HCT116 (cell line): ENCODE measurements around the gene UBTD1. TPM values are rescaled to one million over a fixed set of nuclear protein-coding genes. Genes with fewer than 3 reads are reported as not detected.

Source experiments
- ATAC-seq: fragments of 200-7000 bp; cut with Tn5 transposase; 2 replicates; pipeline ENCODE4 v1.9.1; 2020; ENCODE audit warnings: mild to moderate bottlenecking, moderate library complexity
- BruUV-seq: library from RNA; stranded (reverse); fragments of 400-500 nt; replicated peaks from 2 replicates; lab custom pipeline; 2021; lab: Mats Ljungman, UMichigan
- CTCF ChIA-PET: fragments of 300-600 bp; sonication (Branson Sonifier 250); formaldehyde crosslinking; loops from one replicate; lab custom pipeline; 2021; ENCODE audit warnings: antibody characterized with exemption; lab: Charles Lee
- POLR2A ChIA-PET: fragments of 300-600, 350-600 bp; sonication (Branson Sonifier 250); formaldehyde crosslinking; loops from one replicate; lab custom pipeline; 2021; ENCODE audit warnings: antibody characterized with exemption; lab: Charles Lee
- RAD21 ChIA-PET, 2 experiments: fragments of 300-600 bp; sonication (Branson Sonifier 250); formaldehyde crosslinking; loops; one replicate each; lab custom pipeline; 2023; ENCODE audit warnings: low total read pairs in 2 of 2; ENCODE audit not compliant: uncharacterized antibody in 2 of 2, unreplicated experiment in 2 of 2, low non-redundant PET in 1 of 2; lab: Charles Lee
- DNase-seq: peaks from one replicate; pipeline ENCODE4 v3.0.0-alpha.2; 2010; ENCODE audit warnings: low read depth, low spot score
- H2AFZ ChIP-seq: fragments of 200-600 bp; shearing (Covaris generic), sonication (generic); 2 replicates; pipeline ENCODE4 v1.6.1; 2017; ENCODE audit warnings: low read depth, mixed run types, mixed read lengths, antibody characterized with exemption, low read length; ENCODE audit not compliant: poor library complexity, severe bottlenecking
- H3K27ac ChIP-seq: 2 replicates; pipeline ENCODE4 v1.5.1; 2012; ENCODE audit warnings: low read depth, low read length
- H3K27me3 ChIP-seq: fragments of 200-600 bp; sonication (generic); 2 replicates; pipeline ENCODE4 v1.6.1; 2016; ENCODE audit warnings: mixed run types, low read length, mixed read lengths; ENCODE audit not compliant: insufficient read depth
- H3K36me3 ChIP-seq, 2 experiments: fragments of 200-500 bp in 1 of 2; fragments of 200-600 bp in 1 of 2; sonication (Bioruptor generic) in 1 of 2; sonication (generic) in 1 of 2; 2 replicates each; pipeline versions ENCODE4 v1.5.1 to v1.6.1; 2014 to 2016; ENCODE audit warnings: low read length in 2 of 2, inconsistent platforms in 1 of 2, mixed read lengths in 1 of 2, mixed run types in 1 of 2; ENCODE audit not compliant: insufficient read depth in 2 of 2, control insufficient read depth in 1 of 2
- H3K4me1 ChIP-seq, 2 experiments: fragments of 200-600 bp in 1 of 2; sonication (generic) in 1 of 2; 2 replicates each; pipeline versions ENCODE4 v1.5.1 to v1.6.1; 2012 to 2017; ENCODE audit warnings: low read length in 2 of 2, inconsistent platforms in 1 of 2, mild to moderate bottlenecking in 1 of 2, mixed read lengths in 1 of 2, mixed run types in 1 of 2, moderate library complexity in 1 of 2; ENCODE audit not compliant: insufficient read depth in 2 of 2, control insufficient read depth in 1 of 2
- H3K4me2 ChIP-seq: fragments of 200-600 bp; sonication (generic); 2 replicates; pipeline ENCODE4 v1.6.1; 2017; ENCODE audit warnings: mixed run types, low read length, mixed read lengths
- H3K4me3 ChIP-seq, 2 experiments: fragments of 200-600 bp in 1 of 2; sonication (generic) in 1 of 2; replicated peaks in 1 of 2; 2 replicates each; pipeline ENCODE4 v1.5.1; 2011 to 2016; ENCODE audit warnings: low read length in 2 of 2, control low read depth in 1 of 2, low read depth in 1 of 2, mild to moderate bottlenecking in 1 of 2, mixed read lengths in 1 of 2, mixed run types in 1 of 2
- H3K79me2 ChIP-seq: fragments of 200-600 bp; sonication (generic); 2 replicates; pipeline ENCODE4 v1.6.1; 2017; ENCODE audit warnings: mild to moderate bottlenecking, mixed run types, low read length, moderate library complexity, mixed read lengths; ENCODE audit not compliant: insufficient read depth
- H3K9ac ChIP-seq: fragments of 200-600 bp; sonication (generic); 2 replicates; pipeline ENCODE4 v1.6.1; 2016; ENCODE audit warnings: low read length, mixed read lengths
- H3K9me2 ChIP-seq: fragments of 200-600 bp; sonication (generic), shearing (Covaris generic); 2 replicates; pipeline ENCODE4 v1.6.1; 2017; ENCODE audit warnings: mixed run types, mild to moderate bottlenecking, moderate library complexity; ENCODE audit not compliant: insufficient read depth
- H3K9me3 ChIP-seq, 2 experiments: fragments of 200-500 bp in 1 of 2; fragments of 200-600 bp in 1 of 2; sonication (Bioruptor generic) in 1 of 2; sonication (generic) in 1 of 2; 2 replicates each; pipeline ENCODE4 v1.6.1; 2014 to 2017; ENCODE audit warnings: low read length in 2 of 2, mixed read lengths in 2 of 2, inconsistent platforms in 1 of 2, low read depth in 1 of 2, mild to moderate bottlenecking in 1 of 2, mixed run types in 1 of 2, moderate library complexity in 1 of 2; ENCODE audit not compliant: control insufficient read depth in 1 of 2, insufficient read depth in 1 of 2
- H4K20me1 ChIP-seq: fragments of 200-600 bp; sonication (generic), shearing (Covaris generic); 2 replicates; pipeline ENCODE4 v1.6.1; 2017; ENCODE audit warnings: mixed run types, mild to moderate bottlenecking, moderate library complexity; ENCODE audit not compliant: insufficient read depth
- CTCF ChIP-seq, 3 experiments: fragments of 200-600 bp in 1 of 3; sonication (generic) in 1 of 3; IDR thresholded peaks in 2 of 3; conservative IDR thresholded peaks in 1 of 3; 2 replicates each; pipeline ENCODE4 v1.5.1; 2012 to 2017; ENCODE audit warnings: low read depth in 2 of 3, low read length in 2 of 3, antibody characterized with exemption in 1 of 3, borderline replicate concordance in 1 of 3, control low read depth in 1 of 3, mild to moderate bottlenecking in 1 of 3, mixed read lengths in 1 of 3, mixed run types in 1 of 3, moderate library complexity in 1 of 3; ENCODE audit not compliant: insufficient read depth in 1 of 3
- EGR1 ChIP-seq: IDR thresholded peaks from 2 replicates; pipeline ENCODE4 v1.6.1; 2012; ENCODE audit warnings: low read depth
- EZH2 ChIP-seq: fragments of 200-600 bp; sonication (generic); IDR thresholded peaks from 2 replicates; pipeline ENCODE4 v1.6.1; 2017; ENCODE audit warnings: antibody characterized with exemption, mixed run types
- FOSL1 ChIP-seq: IDR thresholded peaks from 2 replicates; pipeline ENCODE4 v1.6.1; 2012; ENCODE audit warnings: low read depth
- JUND ChIP-seq: IDR thresholded peaks from 2 replicates; pipeline ENCODE4 v1.6.1; 2012
- POLR2AphosphoS5 ChIP-seq: IDR thresholded peaks from 2 replicates; pipeline ENCODE4 v1.6.1; 2011; ENCODE audit warnings: mild to moderate bottlenecking, low read depth, low read length, moderate library complexity
- RAD21 ChIP-seq: IDR thresholded peaks from 2 replicates; pipeline ENCODE4 v1.6.1; 2012; ENCODE audit warnings: low read depth, mild to moderate bottlenecking
- SIN3A ChIP-seq: IDR thresholded peaks from 2 replicates; pipeline ENCODE4 v1.6.1; 2012; ENCODE audit warnings: low read depth
- TCF7L2 ChIP-seq: IDR thresholded peaks from 2 replicates; pipeline ENCODE4 v1.7.0; 2011; ENCODE audit warnings: borderline replicate concordance, inconsistent platforms; ENCODE audit not compliant: insufficient read depth, insufficient read length; ENCODE audit errors: extremely low read depth
- ZBTB33 ChIP-seq: IDR thresholded peaks from 2 replicates; pipeline ENCODE4 v1.6.1; 2011; ENCODE audit warnings: mild to moderate bottlenecking, low read length, moderate library complexity; ENCODE audit not compliant: insufficient replicate concordance; ENCODE audit errors: extremely low read depth
- ZFX ChIP-seq: fragments of 450-650 bp; IDR thresholded peaks from 2 replicates; pipeline ENCODE4 v1.6.1; 2017
- intact Hi-C: fragments of 100-400 bp; cut with micrococcal nuclease; formaldehyde crosslinking; loops from 2 replicates; pipeline ENCODE4 v1.10.0; 2022
- total RNA-seq: library from RNA; stranded (reverse); gene quantifications from one replicate; pipeline ENCODE4 v1.2.1, GENCODE V29; 2021; ENCODE audit not compliant: unreplicated experiment

Gene UBTD1
- total RNA-seq, 1 experiment from 2014 or later = 12.8 TPM

GRCh38 chr10:97537186-97537869 lies 38.6 kb downstream of the UBTD1 start:
- Histone ChIP-seq H3K36me3 (no peaks in the 10 kb centered on the region), H3K4me1 (peaks cover 34 to 61% of the 10 kb centered on the region in 2 experiments), H2AFZ (no peak overlapping the region), H3K27me3 (no peaks in the 10 kb centered on the region), H3K9me3 (no peaks in the 10 kb centered on the region), H3K4me2 (no peak overlapping the region), H3K4me3 (no peak overlapping the region), H3K9ac (no peak overlapping the region), H4K20me1 (no peaks in the 10 kb centered on the region), H3K79me2 (no peaks in the 10 kb centered on the region), H3K9me2 (no peaks in the 10 kb centered on the region), H3K27ac (no peak overlapping the region)
- ChIA-PET CTCF (no interaction called here), RAD21 (no interaction called here), POLR2A (no interaction called here)
- no peak for DNase-seq
- no TSS peak for BruUV-seq
- ATAC-seq = no peak
- intact Hi-C loops = no loop called here
- no peak for TF ChIP-seq ZFX
- no peak for TF ChIP-seq POLR2AphosphoS5
- TF ChIP-seq TCF7L2 = no peak
- TF ChIP-seq RAD21 = no peak
- TF ChIP-seq ZBTB33 = no peak
- no peak for TF ChIP-seq SIN3A
- no peak for TF ChIP-seq JUND
- TF ChIP-seq EZH2 = no peak
- no peak for TF ChIP-seq CTCF (IDR thresholded peaks at IDR 0.05 in 2 of 3, conservative IDR thresholded peaks at IDR 0.05 in 1 of 3; ENCODE audit: borderline replicate concordance in 1 of 3, insufficient read depth in 1 of 3, low read depth in 2 of 3, low read length in 2 of 3)
- TF ChIP-seq FOSL1 = no peak
- TF ChIP-seq EGR1 = no peak
